ENCODE measurements around the gene FBXO40.

FBXO40 gene

DNA sequence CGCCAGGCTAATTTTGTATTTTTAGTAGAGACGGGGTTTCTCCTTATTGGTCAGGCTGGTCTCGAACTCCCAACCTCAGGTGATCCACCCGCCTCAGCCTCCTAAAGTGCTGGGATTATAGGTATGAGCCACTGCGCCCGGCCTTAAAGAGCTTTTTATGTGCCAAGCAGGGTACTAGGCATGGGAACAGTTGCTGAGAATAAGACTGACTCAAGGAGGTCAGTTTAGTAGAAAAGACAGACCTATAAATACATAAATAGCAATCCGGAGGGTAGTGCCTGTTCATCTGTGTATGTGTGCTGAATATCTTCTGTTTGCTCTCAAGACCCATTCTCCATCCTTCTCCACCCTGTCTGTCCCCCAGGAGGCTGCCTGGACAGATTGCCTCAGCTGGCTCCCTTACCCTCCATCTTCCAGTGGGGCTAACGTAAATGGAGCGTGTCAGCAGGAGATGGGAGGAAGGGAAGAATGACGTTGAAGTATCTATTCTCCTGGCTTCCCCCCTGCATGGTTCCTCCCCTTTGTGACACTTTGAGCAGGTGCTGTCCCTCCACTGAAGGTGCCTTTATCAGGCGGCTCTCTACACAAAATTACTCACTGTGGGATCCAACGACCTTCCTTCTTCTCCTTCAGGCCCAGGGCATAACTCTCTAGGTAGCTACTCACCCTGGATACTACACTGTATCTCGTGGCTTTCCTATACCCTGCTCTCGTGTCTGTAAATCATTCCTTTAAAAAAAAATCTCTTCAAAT, 31.1 kb downstream of the FBXO40 start:
- no peak for DNase-seq

DNA sequence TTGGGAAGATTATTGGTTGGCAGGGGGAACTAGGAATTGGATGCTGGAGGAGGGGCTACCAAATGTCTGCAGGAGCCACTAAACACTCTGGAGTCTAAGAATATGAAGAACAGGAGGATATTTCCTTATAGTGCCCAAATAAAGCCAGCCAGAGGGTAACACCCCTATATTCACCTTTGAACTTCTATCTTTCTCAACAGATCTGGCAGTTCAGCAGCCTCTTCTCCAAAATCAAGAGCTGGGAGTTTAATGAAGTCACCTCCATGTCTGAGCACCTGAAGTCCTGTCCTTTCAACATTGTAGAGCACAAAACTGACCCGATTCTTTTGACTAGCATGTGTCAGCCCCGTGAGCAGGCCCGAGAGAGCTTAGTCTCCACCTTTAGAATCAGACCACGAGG, 33.3 kb downstream of the FBXO40 start:
- no peak for DNase-seq

GRCh38 chr3:121627211-121627610, 34.0 kb downstream of the FBXO40 start:
- DNase-seq = no peak

DNA sequence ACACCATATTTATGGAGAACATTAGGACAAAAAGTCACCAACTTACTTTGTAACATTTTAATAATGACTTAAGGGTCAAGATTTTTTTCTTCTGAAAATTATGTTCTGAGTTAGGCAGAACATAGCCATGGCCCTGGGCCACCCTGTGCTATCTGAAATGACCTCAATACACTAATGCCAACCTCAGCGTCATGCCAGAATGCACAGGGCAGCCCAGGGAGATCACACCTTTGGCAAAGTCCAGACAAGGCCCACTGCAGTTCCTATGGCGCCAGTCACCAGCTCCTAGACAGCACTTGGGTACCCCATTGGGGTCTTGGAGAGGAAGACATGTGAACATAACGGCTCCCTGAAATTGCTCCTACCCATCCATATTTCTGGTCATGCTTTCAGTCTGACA, 34.4 kb downstream of the FBXO40 start:
- no peak for DNase-seq

DNA sequence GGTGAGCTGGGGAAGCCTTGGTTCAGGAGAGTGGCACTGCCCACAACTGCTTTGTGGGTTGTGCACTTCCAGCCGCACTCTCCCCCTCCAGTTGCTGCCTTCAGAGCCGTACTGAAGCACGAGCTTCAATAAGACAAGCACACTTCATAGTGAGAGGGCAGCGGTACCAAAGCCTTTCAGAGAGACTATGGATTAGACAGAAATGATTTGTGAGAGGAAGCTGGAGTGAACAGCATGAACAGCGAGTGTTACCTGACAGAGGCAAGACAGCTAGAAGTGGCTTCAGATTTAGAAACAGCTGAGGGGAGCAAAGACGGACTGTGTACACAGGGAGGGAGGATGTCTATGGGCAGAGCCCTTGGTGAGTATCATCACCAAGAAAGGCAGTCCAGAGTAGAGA, 36.4 kb downstream of the FBXO40 start:
- DNase-seq = no peak

DNA sequence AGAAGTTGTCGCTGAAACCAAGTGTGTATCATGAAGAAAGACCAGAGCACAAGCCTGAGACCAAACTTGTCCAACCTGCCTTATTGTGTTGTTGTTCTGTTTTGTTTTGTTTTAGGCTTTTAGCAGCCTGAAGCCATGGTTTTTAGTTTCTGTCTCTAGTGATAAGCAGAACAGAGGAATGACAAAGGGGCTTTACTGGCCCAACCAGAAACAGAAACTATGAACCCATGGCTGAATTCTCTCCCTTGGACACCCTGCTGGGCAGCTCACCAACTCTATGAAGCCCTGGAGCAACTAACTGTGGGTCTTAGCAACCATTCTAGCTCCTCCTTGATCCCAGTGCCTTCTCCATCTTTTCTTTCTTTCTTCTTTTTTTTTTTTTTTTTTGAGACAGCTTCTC, 37.2 kb downstream of the FBXO40 start:
- DNase-seq = no peak

- no peak for DNase-seq
Measured at GRCh38 chr3:121637922-121638321, 44.7 kb downstream of the FBXO40 start.

DNA sequence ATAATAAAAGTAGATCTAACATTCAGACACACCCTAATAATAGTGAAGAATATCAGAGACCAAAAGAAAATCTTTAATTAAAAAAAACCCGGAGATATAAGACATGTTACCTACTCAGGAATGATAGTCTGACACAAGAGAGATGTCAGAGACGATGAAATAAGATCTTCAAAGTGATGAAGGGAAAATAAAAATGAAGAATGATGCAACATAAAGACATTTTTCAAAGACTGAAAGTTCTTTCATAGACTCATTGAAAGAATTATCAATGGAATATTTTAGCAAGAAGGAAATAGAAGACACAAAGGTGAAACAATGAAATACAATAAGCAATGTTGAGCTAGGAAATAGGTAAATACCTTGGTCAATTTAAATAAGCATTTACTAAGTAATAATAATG, 47.9 kb downstream of the FBXO40 start:
- DNase-seq = no peak

- no peak for DNase-seq
Measured at GRCh38 chr3:121642601-121643314, 49.6 kb downstream of the FBXO40 start.

DNA sequence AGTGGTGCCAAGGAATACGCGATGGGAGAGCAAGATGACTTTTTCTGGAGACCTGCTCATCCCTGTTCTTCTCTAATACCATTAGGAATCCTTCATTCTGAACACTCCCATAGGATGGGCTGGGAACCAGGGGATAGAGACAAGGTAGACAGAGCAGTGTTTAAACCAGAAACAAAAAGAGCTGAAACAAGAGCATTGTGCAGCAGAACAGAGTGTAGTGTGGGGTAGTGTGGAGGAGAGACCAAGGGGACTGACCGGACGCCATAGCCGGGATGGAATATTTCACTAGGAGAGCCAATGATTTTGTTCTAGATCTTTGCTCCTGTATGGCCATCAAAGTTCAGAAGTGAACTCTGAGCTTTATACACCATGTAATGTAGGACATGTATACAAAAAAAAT, 51.9 kb downstream of the FBXO40 start:
- no peak for DNase-seq

DNA sequence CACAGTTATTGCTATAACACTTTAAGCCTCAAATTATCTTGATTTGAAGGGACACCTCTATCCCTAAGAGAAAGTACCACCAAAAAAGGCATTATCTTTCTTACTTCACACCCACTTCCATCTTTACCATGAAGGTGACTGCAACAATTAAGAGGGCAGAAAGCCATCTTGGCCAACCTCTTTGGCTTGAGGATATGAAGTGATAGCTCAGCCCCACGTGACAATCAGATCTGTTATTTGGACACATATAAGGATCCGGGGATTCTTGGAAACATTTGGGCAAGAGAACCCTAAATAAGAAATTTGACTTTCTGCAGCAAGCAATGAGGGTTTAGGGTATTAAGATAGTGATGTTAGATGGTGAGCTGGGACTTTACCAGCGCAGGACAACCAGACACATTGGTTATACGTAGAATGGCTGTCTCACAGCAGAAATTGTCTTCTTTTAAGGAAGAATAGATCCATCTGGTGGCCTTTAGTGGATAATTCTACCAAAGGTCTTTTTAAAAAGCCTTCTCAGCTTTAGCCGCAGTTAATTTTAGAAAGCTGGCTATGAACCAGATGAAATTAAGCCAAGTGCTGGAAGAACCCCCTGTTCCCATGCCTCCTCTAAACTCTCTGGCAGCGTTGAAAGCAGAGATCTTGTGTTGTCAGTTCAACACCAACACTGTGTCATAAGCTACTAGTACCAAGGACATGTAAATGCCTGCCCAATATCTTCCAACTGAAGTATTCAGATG, 55.2 kb downstream of the FBXO40 start:
- DNase-seq = no peak

GRCh38 chr3:121649645-121650044, 56.5 kb downstream of the FBXO40 start:
- DNase-seq = no peak

- no peak for DNase-seq
Measured at GRCh38 chr3:121651684-121652083, 58.5 kb downstream of the FBXO40 start.

DNA sequence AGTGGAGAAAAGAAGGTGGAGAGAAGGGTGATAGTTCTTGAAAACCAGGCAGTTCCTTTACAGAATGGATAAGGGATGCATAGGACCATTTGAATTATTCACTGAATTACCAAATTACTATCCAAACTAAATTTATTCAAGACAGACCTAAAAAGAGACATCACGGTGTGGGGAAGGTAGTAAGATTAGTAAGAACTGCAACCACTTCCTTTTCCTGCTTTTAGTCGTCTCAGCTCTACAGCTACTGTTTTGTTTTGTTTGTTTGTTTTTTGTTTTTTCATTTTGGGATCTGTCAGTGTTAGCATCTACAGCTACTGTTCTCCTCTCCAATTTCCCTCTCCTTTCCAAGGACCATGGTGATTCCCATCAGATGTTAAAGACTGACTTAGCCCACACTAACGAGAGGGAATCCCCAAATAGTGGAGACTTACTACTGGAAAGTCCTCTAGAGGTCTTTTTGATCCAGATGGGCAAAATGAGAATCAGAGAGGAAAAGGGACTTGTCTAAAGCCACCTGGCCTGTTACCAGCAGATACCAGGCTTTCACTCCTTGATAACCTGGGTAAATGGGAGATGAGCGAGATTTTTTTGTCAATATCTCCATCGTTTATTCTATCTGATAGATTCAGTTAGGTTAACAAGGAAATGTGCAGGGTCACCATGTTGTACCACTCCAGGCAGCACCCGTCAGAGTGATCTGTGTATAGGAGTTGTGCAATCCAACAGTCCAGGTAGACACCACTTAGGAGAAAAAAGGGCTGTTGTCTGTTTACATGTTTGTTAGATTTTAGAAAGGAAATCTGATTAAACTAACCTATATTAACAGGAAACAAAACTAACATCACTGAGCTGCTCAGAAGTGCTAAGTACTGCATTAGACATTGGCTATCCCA, 61.6 kb downstream of the FBXO40 start:
- no peak for DNase-seq

- no peak for DNase-seq
Measured at GRCh38 chr3:121658716-121659435, 65.7 kb downstream of the FBXO40 start.

- DNase-seq = no peak
Measured at GRCh38 chr3:121659586-121659985, 66.4 kb downstream of the FBXO40 start.

DNA sequence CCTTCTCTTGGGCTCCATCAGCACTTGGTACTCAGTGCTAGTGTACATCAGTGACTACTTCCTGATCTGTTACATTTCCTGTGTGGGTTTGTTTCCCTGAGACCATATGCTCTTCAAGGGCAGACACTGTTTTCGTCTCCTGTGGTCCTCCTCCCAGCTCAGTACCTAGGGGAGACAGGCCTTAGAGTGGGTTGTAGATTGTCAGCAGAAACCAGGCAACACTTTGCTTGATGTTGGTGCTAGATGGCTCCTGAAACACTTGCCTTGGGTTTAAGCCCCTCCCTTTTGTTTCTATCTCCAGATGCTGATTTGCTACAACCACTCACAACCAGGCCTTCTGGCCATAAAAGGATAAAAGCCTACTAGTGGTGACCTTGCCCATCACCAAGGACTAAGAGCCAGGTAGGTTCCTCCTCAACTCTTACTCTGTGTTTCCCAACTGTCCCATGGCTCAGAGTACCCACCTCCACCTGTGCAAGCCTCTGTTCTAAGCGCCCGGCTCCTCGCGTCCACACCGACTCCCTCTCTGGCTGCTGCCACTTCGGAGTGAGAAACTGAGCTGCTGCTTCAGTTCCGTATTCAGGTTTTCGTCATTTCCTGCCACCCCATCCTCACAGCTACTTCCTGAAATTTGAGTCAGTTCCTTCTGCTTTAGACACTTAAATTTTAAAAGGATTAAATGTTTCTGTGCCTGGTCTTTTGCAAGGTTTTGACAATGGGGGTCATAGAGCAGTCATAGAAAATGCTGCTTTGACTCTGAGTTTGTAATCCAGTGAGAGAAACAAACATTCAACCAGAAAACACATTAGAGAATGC, 67.4 kb downstream of the FBXO40 start, which contains the start of gene HCLS1:
Gene HCLS1, minus strand, starts transcription at position 548 of the 816 bp plus-strand sequence. CDS start 2,556 bp downstream, outside the sequence.
- DNase-seq = peak; percentile 66 to 73

DNA sequence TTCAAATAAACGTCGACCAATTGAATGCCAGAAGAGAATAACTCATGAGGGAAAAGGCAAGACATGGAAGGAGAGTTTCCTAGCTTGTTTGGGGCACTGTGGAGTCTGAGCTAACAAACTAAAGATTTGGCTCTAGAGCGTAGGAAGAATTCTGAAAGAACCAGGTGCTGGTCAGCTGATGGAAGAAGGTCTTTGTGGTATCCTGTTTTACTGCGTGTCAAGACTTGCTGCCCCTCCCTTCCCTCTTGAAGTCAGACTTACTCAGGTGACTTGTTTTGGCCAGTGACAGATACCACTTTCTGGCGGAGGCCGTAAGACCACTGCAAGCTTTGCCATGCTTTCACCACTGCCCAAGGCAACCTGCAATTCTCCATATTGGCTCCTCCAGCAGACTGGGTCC, 68.2 kb downstream of the FBXO40 start:
- DNase-seq = no peak

DNA sequence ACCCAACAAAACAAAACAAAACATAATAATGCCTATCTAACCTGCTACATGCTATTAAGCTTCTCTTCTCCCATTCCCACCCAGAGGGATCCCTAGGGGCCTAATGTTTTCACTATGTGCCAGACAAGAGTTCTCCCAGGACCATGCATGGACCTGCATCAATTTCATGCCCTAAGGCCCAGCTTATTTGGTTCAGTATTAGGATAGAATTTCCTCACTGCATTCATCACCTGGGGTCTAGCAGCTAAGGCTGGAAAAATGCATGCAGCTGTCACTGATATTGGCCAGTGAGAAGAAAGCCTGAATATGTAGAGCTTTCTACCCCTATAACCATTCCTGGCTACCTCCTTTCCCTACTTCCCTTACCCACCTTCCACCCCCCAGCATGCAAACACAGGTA, 69.6 kb downstream of the FBXO40 start:
- no peak for DNase-seq

DNA sequence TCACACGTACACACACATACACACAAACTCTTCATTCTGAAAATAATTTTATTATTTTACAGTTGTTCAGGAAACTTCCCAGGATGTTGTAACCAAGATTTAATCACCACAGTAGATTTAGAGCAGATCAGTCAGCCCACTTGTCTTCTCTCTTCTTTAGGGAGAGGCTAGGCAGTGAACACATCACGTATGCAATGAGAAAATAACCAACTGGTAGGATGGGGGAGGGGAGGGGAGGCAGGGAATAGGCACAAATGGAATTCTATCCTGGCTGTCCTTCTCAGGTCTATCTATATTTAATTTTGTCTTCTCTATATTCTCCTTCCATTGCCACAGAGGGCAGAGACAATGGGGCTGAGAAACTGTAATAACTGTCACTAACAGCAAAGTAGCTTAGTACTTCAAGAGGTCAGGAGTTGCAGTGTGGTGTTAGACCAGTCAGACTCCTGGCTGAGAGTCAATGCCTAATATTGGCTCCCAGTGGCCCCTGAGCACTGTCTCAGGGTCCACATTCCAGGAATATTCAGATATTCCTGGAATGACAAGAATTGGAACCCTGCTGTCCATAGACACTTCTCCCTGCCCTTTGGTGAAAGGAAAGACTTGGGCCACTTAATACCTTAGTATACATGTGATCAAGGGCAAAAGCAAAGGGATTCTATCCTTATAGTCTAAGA, 70.1 kb downstream of the FBXO40 start:
- no peak for DNase-seq
